ENCODE results near the gene DHRSX.

DNA sequence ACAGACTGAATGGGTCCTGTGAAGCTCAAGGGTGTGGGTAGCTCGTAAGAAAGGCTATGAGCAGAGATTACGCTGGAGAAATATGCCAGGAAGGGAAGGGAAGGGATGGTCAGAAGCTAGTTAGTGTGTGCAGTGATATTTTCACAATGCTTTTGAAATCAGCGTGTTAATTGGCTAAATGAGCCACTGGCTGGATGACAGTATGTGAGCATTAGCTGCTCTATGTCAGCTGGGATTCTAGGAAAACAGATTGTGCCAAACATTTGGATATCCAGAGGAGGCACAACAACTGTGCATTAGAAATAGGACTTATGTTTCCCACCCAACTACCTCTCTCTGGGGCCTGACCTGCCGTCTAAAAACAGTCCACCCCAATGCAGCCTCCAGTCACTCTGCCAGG, 168.5 kb downstream of the DHRSX start:
- no peak for TF ChIP-seq ISL1 (CRISPR knock-in tag; IDR thresholded peaks at IDR 0.05)
- TF ChIP-seq, protein P1, sequence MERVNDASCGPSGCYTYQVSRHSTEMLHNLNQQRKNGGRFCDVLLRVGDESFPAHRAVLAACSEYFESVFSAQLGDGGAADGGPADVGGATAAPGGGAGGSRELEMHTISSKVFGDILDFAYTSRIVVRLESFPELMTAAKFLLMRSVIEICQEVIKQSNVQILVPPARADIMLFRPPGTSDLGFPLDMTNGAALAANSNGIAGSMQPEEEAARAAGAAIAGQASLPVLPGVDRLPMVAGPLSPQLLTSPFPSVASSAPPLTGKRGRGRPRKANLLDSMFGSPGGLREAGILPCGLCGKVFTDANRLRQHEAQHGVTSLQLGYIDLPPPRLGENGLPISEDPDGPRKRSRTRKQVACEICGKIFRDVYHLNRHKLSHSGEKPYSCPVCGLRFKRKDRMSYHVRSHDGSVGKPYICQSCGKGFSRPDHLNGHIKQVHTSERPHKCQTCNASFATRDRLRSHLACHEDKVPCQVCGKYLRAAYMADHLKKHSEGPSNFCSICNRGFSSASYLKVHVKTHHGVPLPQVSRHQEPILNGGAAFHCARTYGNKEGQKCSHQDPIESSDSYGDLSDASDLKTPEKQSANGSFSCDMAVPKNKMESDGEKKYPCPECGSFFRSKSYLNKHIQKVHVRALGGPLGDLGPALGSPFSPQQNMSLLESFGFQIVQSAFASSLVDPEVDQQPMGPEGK (CRISPR knock-in tag; IDR thresholded peaks at IDR 0.05; ENCODE audit: borderline replicate concordance) = no peak
- no peak for TF ChIP-seq PPARA (CRISPR knock-in tag; IDR thresholded peaks at IDR 0.05; ENCODE audit: borderline replicate concordance)
- no peak for TF ChIP-seq GLIS3 (CRISPR knock-in tag; IDR thresholded peaks at IDR 0.05)

Data from SK-N-SH treated with all-trans-retinoic acid at 6 μM for 48 hours (cell line).